Liver (tissue), 9 donors: ENCODE measurements around the gene XPR1. TPM values are rescaled to one million over a fixed set of nuclear protein-coding genes. Genes with fewer than 3 reads are reported as not detected.

Experiments
- DNase-seq: peaks from one replicate; pipeline ENCODE4 v3.0.0-alpha.2; 2017; ENCODE audit warnings: low spot score
- H3K27ac ChIP-seq, 2 donors: one replicate each; pipeline ENCODE4 v1.7.0; 2013; ENCODE audit warnings: inconsistent platforms in 2 of 2, low read length in 2 of 2, control low read depth in 1 of 2, low read depth in 1 of 2, mild to moderate bottlenecking in 1 of 2
- H3K27me3 ChIP-seq, 4 donors: one replicate each; pipeline versions ENCODE4 v1.6.1 to v1.7.0; 2013; ENCODE audit warnings: low read length in 3 of 4, inconsistent platforms in 1 of 4, mild to moderate bottlenecking in 1 of 4, moderate library complexity in 1 of 4; ENCODE audit not compliant: control insufficient read depth in 4 of 4, insufficient read depth in 4 of 4
- H3K36me3 ChIP-seq, 4 donors: one replicate each; pipeline versions ENCODE4 v1.6.1 to v1.7.0; 2013; ENCODE audit warnings: low read length in 3 of 4, mild to moderate bottlenecking in 3 of 4, low read depth in 1 of 4, moderate library complexity in 1 of 4; ENCODE audit not compliant: control insufficient read depth in 4 of 4, insufficient read depth in 3 of 4
- H3K4me1 ChIP-seq, 4 donors: one replicate each; pipeline versions ENCODE4 v1.6.1 to v1.7.0; 2013; ENCODE audit warnings: low read length in 3 of 4, mild to moderate bottlenecking in 3 of 4, moderate library complexity in 1 of 4; ENCODE audit not compliant: control insufficient read depth in 4 of 4, insufficient read depth in 4 of 4
- H3K4me3 ChIP-seq, 3 donors: one replicate each; pipeline versions ENCODE4 v1.6.1 to v1.7.0; 2013; ENCODE audit warnings: low read length in 3 of 3, control low read depth in 1 of 3, low read depth in 1 of 3, mild to moderate bottlenecking in 1 of 3
- H3K9ac ChIP-seq, 2 donors: one replicate each; pipeline ENCODE4 v1.7.0; 2013; ENCODE audit warnings: low read length in 2 of 2, mild to moderate bottlenecking in 2 of 2, moderate library complexity in 2 of 2, control low read depth in 1 of 2, low read depth in 1 of 2
- H3K9me3 ChIP-seq, 4 donors: one replicate each; pipeline versions ENCODE4 v1.6.1 to v1.7.0; 2013; ENCODE audit warnings: low read length in 3 of 4; ENCODE audit not compliant: control insufficient read depth in 4 of 4
- ATF3 ChIP-seq: IDR thresholded peaks from 2 replicates; pipeline ENCODE4 v1.6.1; 2016; ENCODE audit warnings: antibody characterized with exemption
- CTCF ChIP-seq: fragments of 150-350 bp; IDR thresholded peaks from 2 replicates; pipeline ENCODE4 v1.5.1; 2017; ENCODE audit warnings: improper control_type of control experiment, low read depth, low read length; ENCODE audit not compliant: missing input control
- FOXA1 ChIP-seq: IDR thresholded peaks from 2 replicates; pipeline ENCODE4 v1.6.1; 2016; ENCODE audit warnings: antibody characterized with exemption
- FOXA2 ChIP-seq: IDR thresholded peaks from 2 replicates; pipeline ENCODE4 v1.6.1; 2016; ENCODE audit warnings: antibody characterized with exemption
- GABPA ChIP-seq, 2 donors: IDR thresholded peaks in 1 of 2; conservative IDR thresholded peaks in 1 of 2; 2 replicates each; pipeline ENCODE4 v1.6.1; 2016; ENCODE audit warnings: antibody characterized with exemption in 2 of 2, mild to moderate bottlenecking in 1 of 2, moderate library complexity in 1 of 2
- JUND ChIP-seq, 2 donors: IDR thresholded peaks; 2 replicates each; pipeline ENCODE4 v1.6.1; 2016; ENCODE audit warnings: antibody characterized with exemption in 2 of 2
- MAX ChIP-seq: IDR thresholded peaks from 2 replicates; pipeline ENCODE4 v1.6.1; 2016; ENCODE audit warnings: antibody characterized with exemption
- NR2F2 ChIP-seq: IDR thresholded peaks from 2 replicates; pipeline ENCODE4 v1.6.1; 2016; ENCODE audit warnings: antibody characterized with exemption
- RAD21 ChIP-seq, 2 donors: IDR thresholded peaks; 2 replicates each; pipeline ENCODE4 v1.6.1; 2016; ENCODE audit warnings: antibody characterized with exemption in 2 of 2, mild to moderate bottlenecking in 2 of 2
- REST ChIP-seq: IDR thresholded peaks from 2 replicates; pipeline ENCODE4 v1.6.1; 2016; ENCODE audit warnings: antibody characterized with exemption, mild to moderate bottlenecking
- RXRA ChIP-seq, 2 donors: IDR thresholded peaks; 2 replicates each; pipeline ENCODE4 v1.6.1; 2017 to 2018; ENCODE audit warnings: antibody characterized with exemption in 2 of 2, mild to moderate bottlenecking in 1 of 2
- SP1 ChIP-seq: IDR thresholded peaks from 2 replicates; pipeline ENCODE4 v1.6.1; 2018; ENCODE audit warnings: antibody characterized with exemption, mild to moderate bottlenecking
- TAF1 ChIP-seq: conservative IDR thresholded peaks from 2 replicates; pipeline ENCODE4 v1.6.1; 2016; ENCODE audit warnings: antibody characterized with exemption, mild to moderate bottlenecking
- YY1 ChIP-seq: IDR thresholded peaks from 2 replicates; pipeline ENCODE4 v1.6.1; 2016; ENCODE audit warnings: antibody characterized with exemption, mild to moderate bottlenecking
- ZBTB33 ChIP-seq: IDR thresholded peaks from 2 replicates; pipeline ENCODE4 v1.6.1; 2016; ENCODE audit warnings: antibody characterized with exemption
- WGBS: extraction: QIAGEN DNeasy Blood & Tissue Kit; methylation state at CpG from one replicate; pipeline ENCODE4 v1.1.7; 2013; 5-methylcytosine and 5-hydroxymethylcytosine counted together
- polyA plus RNA-seq, 2 donors: library from polyadenylated mRNA; stranded (reverse) in 1 of 2; unstranded in 1 of 2; fragments of 200-250 nt in 1 of 2; fragments of >200 nt in 1 of 2; fragmentation: Nextera tagmentation in 1 of 2; extraction: Ambion mirVana in 1 of 2; gene quantifications; one replicate each; pipeline versions ENCODE4 v1.2.1 to v1.2.3, GENCODE V29; 2013 to 2015
- total RNA-seq, 2 donors: library from RNA; depleted of rRNA; stranded (reverse); fragments of >200 nt; gene quantifications; one replicate each; pipeline ENCODE4 v1.2.3, GENCODE V29; 2014
- donor health status: healthy.
- donor health status: healthy.
- donor health status: healthy.
- donor health status: healthy.
- donor health status: healthy.

The XPR1 gene
- total and polyA plus RNA-seq, 4 donors: 1.8 to 14.3 (median 5.9) TPM

GRCh38 chr1:180584869-180585268 is 47.0 kb upstream of the XPR1 start:
- no peaks in the 10 kb centered on the region for H3K36me3 ChIP-seq
- H3K4me1 ChIP-seq: peaks cover 0 to 2% (median 0%) of the 10 kb centered on the region in 4 donors
- no peak for DNase-seq
- H3K9ac ChIP-seq: no peak overlapping the region
- no peaks in the 10 kb centered on the region for H3K9me3 ChIP-seq
- 88% methylated on average over 8 of the region's 8 CpGs for WGBS
- TF ChIP-seq YY1 (no peak), JUND (IDR thresholded peaks at IDR 0.05) (no peak), MAX (no peak), SP1 (no peak), FOXA1 (no peak), GABPA (IDR thresholded peaks at IDR 0.05 in 1 of 2, conservative IDR thresholded peaks at IDR 0.05 in 1 of 2) (no peak), CTCF (no peak), RXRA (IDR thresholded peaks at IDR 0.05) (no peak), TAF1 (no peak), FOXA2 (no peak), RAD21 (IDR thresholded peaks at IDR 0.05) (no peak), REST (no peak), ATF3 (no peak)
- H3K27ac ChIP-seq: no peak overlapping the region
- no peaks in the 10 kb centered on the region for H3K27me3 ChIP-seq
- H3K4me3 ChIP-seq: no peak overlapping the region

GRCh38 chr1:180585994-180586359 is 45.8 kb upstream of the XPR1 start:
- no peak overlapping the region for H3K27ac ChIP-seq
- H3K4me3 ChIP-seq: no peak overlapping the region
- no peak for TF ChIP-seq NR2F2
- no peak for TF ChIP-seq SP1
- no peak for TF ChIP-seq MAX
- no peak for TF ChIP-seq RXRA (IDR thresholded peaks at IDR 0.05)
- TF ChIP-seq ZBTB33: no peak
- TF ChIP-seq REST: no peak
- no peak for TF ChIP-seq GABPA (IDR thresholded peaks at IDR 0.05 in 1 of 2, conservative IDR thresholded peaks at IDR 0.05 in 1 of 2)
- TF ChIP-seq YY1: no peak
- TF ChIP-seq JUND (IDR thresholded peaks at IDR 0.05): no peak
- no peak for DNase-seq
- no peaks in the 10 kb centered on the region for H3K36me3 ChIP-seq
- peaks cover 0 to 2% (median 0%) of the 10 kb centered on the region in 4 donors for H3K4me1 ChIP-seq
- H3K27me3 ChIP-seq: no peaks in the 10 kb centered on the region
- H3K9me3 ChIP-seq: no peaks in the 10 kb centered on the region
- H3K9ac ChIP-seq: no peak overlapping the region
- 88% methylated on average over 4 of the region's 4 CpGs for WGBS
